Prostate gland (tissue), 2 donors: ENCODE measurements around the gene FAM124B. TPM values are rescaled to one million over a fixed set of nuclear protein-coding genes. Genes with fewer than 3 reads are reported as not detected.

ENCODE experiments used
- DNase-seq: peaks from one replicate; pipeline ENCODE4 v3.0.0-alpha.2; 2019; ENCODE audit warnings: low spot score
- H3K27ac ChIP-seq, 2 donors: fragments of 200-600 bp; sonication (generic); 2 replicates each; pipeline ENCODE4 v1.5.1; 2017 to 2019
- H3K27me3 ChIP-seq: fragments of 200-600 bp; sonication (generic); replicated peaks from 2 replicates; pipeline ENCODE4 v1.5.1; 2019; ENCODE audit not compliant: insufficient read depth
- H3K36me3 ChIP-seq, 2 donors: fragments of 200-600 bp; sonication (generic); 1 replicate in 1 of 2; 2 replicates in 1 of 2; pipeline versions ENCODE4 v1.5.1 to v1.8.1; 2017 to 2019
- H3K4me1 ChIP-seq: fragments of 200-600 bp; sonication (generic); replicated peaks from 2 replicates; pipeline ENCODE4 v1.5.1; 2019
- H3K4me3 ChIP-seq, 2 donors: fragments of 200-600 bp; sonication (generic); 2 replicates each; pipeline ENCODE4 v1.5.1; 2017 to 2019
- H3K9me3 ChIP-seq: fragments of 200-600 bp; sonication (generic); 2 replicates; pipeline ENCODE4 v1.5.1; 2017
- POLR2A ChIP-seq: fragments of 450-650 bp; IDR thresholded peaks from one replicate; pipeline ENCODE4 v1.6.1; 2016; ENCODE audit warnings: antibody characterized with exemption, mild to moderate bottlenecking
- POLR2AphosphoS5 ChIP-seq: sonication (generic); formaldehyde crosslinking; IDR thresholded peaks from one replicate; pipeline ENCODE4 v1.6.1; 2017; ENCODE audit warnings: antibody characterized with exemption
- WGBS: methylation state at CpG from one replicate; pipeline ENCODE4 v1.1.5; 2018; 5-methylcytosine and 5-hydroxymethylcytosine counted together
- intact Hi-C: fragments of 100-400 bp; cut with DNase I; formaldehyde crosslinking; loops from one replicate; pipeline ENCODE4 v1.14.2; 2022
- total RNA-seq, 2 donors: library from RNA; depleted of rRNA; stranded (reverse); fragments of >200 nt; gene quantifications; one replicate each; pipeline ENCODE4 v1.1.0, GENCODE V29; 2016
- TF ChIP-seq, protein P1 (sequence below), 4 experiments: fragments of 200-600 bp in 2 of 4; fragments of 450-650 bp in 2 of 4; sonication (generic) in 2 of 4; IDR thresholded peaks; 1 replicate in 3 of 4; 2 replicates in 1 of 4; pipeline ENCODE4 v1.5.1; 2016 to 2019; ENCODE audit warnings: antibody characterized with exemption in 4 of 4, mild to moderate bottlenecking in 2 of 4, moderate library complexity in 2 of 4

Gene FAM124B
- total RNA-seq, 2 donors from 2014 or later: 0.18 to 0.91 TPM

DNA sequence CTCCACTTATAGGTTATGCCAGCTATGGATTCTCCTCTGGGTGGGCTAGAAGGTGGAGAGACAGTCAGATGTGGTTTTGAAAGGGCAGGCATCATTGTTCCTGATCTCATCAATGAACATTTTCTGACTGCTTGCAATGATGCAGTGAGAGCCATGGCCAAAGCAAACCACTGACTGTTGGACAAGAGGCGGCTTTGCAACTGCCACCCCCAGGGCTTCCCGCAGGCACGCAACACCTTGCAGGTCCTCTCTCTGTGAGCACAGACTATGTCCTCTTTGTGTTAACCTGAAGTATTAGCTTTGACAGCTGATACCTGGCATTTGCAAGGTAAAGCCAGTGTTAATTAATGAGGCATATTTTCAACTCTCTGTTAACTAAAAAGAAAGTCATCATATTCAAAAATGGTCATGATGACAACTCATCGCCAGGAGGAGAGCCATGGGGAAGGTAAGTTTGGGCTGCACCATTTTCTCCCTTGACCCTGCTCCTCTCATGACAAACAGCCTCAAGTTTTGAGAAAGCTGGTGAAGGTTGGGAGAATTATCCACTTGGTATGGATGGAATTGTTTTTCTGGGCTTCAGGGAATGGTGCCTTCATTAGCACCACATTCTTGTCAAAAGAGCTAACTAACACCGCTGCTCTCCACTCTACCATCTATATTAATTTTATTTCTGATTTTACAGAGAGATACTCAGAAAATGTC is 14.9 kb upstream of the FAM124B start:
- DNase-seq: no peak
- no peaks in the 10 kb centered on the region for H3K4me1 ChIP-seq
- H3K27me3 ChIP-seq: no peaks in the 10 kb centered on the region
- no peak overlapping the region for H3K4me3 ChIP-seq
- 85% methylated on average over 5 of the region's 5 CpGs for WGBS
- no peak overlapping the region for H3K27ac ChIP-seq
- no peaks in the 10 kb centered on the region for H3K36me3 ChIP-seq
- H3K9me3 ChIP-seq: no peaks in the 10 kb centered on the region
- TF ChIP-seq, protein P1, sequence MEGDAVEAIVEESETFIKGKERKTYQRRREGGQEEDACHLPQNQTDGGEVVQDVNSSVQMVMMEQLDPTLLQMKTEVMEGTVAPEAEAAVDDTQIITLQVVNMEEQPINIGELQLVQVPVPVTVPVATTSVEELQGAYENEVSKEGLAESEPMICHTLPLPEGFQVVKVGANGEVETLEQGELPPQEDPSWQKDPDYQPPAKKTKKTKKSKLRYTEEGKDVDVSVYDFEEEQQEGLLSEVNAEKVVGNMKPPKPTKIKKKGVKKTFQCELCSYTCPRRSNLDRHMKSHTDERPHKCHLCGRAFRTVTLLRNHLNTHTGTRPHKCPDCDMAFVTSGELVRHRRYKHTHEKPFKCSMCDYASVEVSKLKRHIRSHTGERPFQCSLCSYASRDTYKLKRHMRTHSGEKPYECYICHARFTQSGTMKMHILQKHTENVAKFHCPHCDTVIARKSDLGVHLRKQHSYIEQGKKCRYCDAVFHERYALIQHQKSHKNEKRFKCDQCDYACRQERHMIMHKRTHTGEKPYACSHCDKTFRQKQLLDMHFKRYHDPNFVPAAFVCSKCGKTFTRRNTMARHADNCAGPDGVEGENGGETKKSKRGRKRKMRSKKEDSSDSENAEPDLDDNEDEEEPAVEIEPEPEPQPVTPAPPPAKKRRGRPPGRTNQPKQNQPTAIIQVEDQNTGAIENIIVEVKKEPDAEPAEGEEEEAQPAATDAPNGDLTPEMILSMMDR (IDR thresholded peaks at IDR 0.05): no peak
- TF ChIP-seq POLR2AphosphoS5: no peak
- TF ChIP-seq POLR2A: no peak
- intact Hi-C loops: no loop called here

DNA sequence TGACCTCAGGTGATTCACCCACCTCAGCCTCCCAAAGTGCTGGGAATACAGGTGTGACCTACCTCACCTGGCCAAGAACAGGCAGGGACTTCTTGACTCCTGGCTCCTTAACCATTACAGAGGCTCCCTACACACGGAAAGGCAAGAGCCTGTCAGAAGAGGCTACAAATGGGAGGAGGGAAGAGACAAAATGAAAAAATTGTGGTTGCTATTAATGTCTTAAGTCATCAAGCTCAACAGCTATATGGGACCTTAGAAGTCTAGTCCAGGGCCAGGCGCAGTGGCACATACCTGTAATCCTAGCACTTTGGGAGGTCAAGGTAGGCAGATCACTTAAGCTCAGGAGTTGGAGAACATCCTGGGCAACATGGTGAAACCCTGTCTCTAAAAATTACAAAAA is 11.5 kb upstream of the FAM124B start:
- no peaks in the 10 kb centered on the region for H3K9me3 ChIP-seq
- no peaks in the 10 kb centered on the region for H3K4me1 ChIP-seq
- no peak overlapping the region for H3K4me3 ChIP-seq
- 62% methylated on average over 2 of the region's 2 CpGs for WGBS
- intact Hi-C loops: no loop called here
- no peak for DNase-seq
- H3K27me3 ChIP-seq: no peaks in the 10 kb centered on the region
- TF ChIP-seq POLR2A (no peak), POLR2AphosphoS5 (no peak)
- TF ChIP-seq, protein P1 (IDR thresholded peaks at IDR 0.05): no peak
- H3K27ac ChIP-seq: no peak overlapping the region
- no peaks in the 10 kb centered on the region for H3K36me3 ChIP-seq

DNA sequence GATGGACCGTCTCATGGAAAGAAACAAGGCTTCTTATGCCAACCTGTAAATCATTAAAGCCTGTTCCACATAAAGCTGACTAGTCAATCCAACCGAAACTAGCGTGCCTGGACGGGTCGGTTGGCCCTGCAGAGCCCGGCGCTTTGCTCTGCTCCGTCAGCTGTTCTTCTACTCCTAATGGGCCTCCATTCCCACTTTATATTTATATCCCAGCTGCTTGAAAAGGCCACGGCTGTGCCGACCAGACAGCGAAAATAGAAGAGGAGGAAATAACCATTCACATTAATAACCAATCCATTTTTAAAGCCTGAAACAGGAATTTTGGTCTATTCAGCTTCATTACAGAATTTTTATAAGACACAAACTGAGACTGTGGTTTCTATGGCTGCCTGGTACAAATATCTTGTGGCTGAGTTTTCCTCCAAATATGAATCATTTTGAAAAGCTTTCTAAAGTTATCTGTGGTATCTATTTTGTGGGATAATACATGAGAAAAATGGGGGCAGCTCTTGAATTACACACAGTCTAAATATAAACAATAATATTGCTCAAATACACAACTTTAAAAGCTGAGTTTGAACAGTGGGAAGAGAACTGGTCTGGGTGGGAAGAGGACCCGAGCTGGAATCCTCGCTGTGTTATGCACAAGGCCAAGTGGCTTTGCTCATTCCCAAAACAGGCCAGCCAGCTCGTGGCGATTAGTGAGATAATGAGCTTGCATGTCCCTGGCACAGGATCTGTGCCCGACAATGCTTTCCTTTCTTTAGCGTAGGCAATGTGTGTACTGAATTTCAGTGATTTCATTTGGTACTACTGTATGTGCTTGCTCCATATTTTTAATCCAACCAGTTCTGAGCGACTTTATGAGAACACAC is 10.5 kb upstream of the FAM124B start:
- intact Hi-C loops: no loop called here
- Histone ChIP-seq H3K27me3 (no peaks in the 10 kb centered on the region), H3K27ac (peak overlapping the region in 1 of 2 donors; percentile 43), H3K9me3 (no peaks in the 10 kb centered on the region), H3K36me3 (no peaks in the 10 kb centered on the region), H3K4me1 (no peaks in the 10 kb centered on the region), H3K4me3 (no peak overlapping the region)
- DNase-seq: peak; percentile 69
- 38% methylated on average over 18 of the region's 18 CpGs for WGBS
- TF ChIP-seq POLR2A (no peak), POLR2AphosphoS5 (peak; percentile 46)

DNA sequence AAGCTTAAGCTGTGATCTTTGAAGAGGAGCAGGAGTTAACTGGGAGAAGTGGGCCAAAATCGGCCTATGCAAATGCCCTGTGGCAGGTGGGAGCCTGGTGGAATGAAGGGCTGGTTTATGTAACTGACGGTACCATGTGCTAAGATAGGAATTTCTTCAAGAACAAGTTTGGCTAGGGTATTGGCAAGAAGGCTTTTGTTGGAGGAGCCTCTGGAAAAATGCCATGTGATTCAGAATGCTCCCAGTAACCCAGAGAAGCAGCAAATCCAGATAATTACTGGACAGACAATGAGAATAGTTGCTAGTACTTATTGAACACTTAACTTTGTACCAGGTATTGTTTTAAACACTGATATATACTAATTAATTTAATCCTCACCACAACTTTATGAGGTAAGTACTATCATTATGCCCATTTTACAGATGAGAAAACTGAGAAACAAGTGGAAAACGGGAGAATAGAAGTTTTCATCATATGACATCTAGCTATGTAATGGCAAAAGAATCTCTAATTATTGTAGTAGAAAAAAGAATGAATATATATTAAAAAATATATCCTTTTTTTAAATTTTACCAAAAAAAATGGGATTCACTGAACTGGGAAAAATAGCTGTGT is 9.1 kb upstream of the FAM124B start:
- WGBS: 79% methylated on average over 3 of the region's 3 CpGs
- DNase-seq: no peak
- TF ChIP-seq, protein P1 (IDR thresholded peaks at IDR 0.05): no peak
- TF ChIP-seq POLR2AphosphoS5: no peak
- no peaks in the 10 kb centered on the region for H3K4me1 ChIP-seq
- H3K36me3 ChIP-seq: no peaks in the 10 kb centered on the region
- H3K27ac ChIP-seq: no peak overlapping the region
- no peaks in the 10 kb centered on the region for H3K9me3 ChIP-seq
- H3K4me3 ChIP-seq: no peak overlapping the region
- intact Hi-C loops: no loop called here
- no peaks in the 10 kb centered on the region for H3K27me3 ChIP-seq

DNA sequence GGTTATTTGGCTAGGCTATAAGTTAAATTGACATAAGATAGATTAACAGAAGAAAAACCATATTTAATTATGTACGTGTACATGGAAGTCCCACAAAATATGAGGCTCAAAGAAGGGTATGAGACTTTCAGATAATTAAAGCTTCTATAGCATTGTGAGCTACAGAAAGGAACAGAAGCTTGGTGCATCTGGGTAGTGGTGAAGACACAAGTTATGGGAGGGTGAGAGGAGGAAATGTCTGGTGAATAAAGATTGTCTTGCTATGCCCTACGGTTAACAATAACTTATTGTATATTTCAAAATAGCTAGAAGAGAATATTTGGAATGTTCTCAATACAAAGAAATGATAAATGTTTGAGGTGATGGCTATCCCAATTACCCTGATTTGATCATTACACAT is 6.8 kb upstream of the FAM124B start:
- 68% methylated on average over 2 of the region's 2 CpGs for WGBS
- intact Hi-C loops: no loop called here
- Histone ChIP-seq H3K4me3 (no peak overlapping the region), H3K27ac (no peak overlapping the region), H3K4me1 (no peaks in the 10 kb centered on the region), H3K27me3 (no peaks in the 10 kb centered on the region), H3K36me3 (no peaks in the 10 kb centered on the region), H3K9me3 (no peaks in the 10 kb centered on the region)
- DNase-seq: no peak
- TF ChIP-seq, protein P1 (IDR thresholded peaks at IDR 0.05): no peak
- TF ChIP-seq POLR2AphosphoS5 (no peak), POLR2A (no peak)
